CD4-positive, alpha-beta T cell treated with Interleukin-10 for 1 hour (primary cell): ENCODE data around the gene SNRNP70.

Experiments
- DNase-seq: peaks from one replicate; pipeline ENCODE4 v3.0.0-alpha.2; 2020

SNRNP70 gene

DNA sequence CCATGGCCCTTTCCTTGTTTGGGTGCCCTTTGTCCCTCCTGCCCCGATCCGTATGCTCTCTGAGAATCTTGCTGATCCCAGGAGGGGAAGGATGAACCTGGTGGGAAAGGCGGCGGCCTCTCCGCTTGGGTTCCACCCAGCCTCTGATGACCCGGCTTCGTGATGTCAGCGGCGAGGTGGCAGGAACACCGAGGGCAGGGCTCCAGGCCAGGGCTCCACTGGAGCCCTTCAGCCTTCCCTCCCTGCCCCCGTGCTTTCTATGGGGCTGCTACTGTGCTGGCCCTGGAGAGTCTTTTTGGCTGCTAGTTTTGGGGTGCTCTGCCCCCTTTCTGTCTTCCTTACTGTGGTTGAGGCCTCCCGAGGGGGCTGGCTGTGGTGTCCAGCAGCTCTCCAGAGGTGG, 17.1 kb downstream of the SNRNP70 start:
- no peak for DNase-seq

DNA sequence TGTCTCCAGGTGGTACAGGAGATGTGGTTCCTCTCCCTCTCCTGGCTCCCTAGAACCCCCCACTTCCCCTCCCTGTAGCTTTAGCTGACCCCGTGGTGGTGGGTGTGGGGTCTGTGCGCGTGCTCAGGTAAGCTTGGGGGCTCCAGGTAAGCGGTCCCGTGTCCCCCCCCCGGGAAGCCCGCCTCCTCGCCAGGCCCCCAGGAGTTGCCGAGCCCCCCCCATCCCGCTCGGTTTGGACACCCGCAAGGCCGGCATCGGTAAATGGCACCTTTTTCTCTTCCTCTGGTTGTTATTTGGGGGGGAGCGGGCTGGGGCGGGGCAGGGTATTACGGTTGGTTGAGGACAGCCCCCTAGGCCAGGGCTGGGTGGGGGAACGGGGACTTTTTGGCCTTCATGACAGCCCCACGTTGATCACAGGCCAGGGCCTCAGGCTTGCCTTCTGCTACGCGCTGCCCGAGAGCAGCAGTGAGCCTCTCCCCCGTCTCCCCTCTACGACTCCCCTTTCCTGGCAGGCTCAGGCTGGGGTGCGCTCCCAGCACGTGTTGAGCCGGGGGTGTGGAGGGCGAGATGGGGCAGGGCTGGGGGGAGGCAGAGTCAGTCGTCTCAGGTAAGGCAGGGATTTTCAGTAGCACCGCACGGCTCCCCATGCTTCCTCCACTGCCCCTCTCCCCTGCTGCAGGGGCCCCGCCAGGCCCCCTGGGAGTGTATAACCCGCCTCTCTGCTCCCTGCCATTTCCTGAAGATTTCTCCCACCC, 18.3 kb downstream of the SNRNP70 start:
- no peak for DNase-seq

DNA sequence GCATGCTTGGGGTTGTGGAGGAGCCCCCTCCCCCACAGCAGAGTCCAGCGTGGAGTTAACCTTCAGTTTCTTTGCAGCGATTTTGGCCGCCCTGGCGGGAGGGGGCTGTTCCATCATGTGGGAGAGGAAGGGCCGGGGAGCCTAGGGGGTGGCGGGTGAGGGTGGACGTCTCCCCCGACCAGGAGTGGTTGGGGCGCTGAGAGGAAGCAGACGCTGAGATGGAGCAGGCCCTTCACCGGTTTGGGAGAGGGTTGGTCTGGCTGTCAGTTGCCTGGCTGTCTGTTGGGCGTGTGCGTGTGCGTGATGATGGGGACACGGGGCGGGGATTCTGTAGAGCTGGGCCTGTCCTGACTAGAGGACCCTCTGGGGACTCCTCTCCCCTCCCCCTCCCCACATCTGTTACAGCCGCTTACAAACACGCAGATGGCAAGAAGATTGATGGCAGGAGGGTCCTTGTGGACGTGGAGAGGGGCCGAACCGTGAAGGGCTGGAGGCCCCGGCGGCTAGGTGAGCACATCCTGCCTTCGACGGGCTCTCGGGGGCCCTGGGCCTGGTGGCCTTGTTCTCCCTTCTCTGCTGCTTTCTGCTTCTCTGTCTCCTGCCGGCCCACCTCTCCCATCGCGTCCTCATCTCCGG, 19.1 kb downstream of the SNRNP70 start:
- no peak for DNase-seq

DNA sequence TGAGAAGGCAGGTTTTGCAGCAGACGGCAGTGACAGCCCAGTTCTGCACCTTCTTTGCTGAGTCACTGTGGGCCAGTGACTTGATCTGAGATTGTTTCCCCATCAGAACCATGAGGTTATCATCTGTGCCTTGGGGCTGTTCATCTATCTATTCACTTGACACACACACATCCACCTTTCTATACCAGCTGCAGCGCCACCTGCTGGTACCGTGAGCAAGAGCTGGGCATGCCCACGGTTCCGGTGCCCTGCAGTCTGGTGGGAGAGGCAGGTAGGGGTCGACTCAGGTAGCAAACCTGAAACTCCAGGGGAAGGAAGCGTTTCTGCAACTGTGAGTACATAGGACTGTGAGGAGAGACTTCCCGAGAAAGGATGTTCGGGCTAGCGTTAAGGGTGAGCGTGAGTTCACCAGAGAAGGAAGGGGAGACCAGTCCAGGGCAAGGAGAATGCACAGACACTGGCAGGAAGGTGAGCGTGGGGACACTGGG, 21.4 kb downstream of the SNRNP70 start:
- DNase-seq: peak; percentile 73

DNA sequence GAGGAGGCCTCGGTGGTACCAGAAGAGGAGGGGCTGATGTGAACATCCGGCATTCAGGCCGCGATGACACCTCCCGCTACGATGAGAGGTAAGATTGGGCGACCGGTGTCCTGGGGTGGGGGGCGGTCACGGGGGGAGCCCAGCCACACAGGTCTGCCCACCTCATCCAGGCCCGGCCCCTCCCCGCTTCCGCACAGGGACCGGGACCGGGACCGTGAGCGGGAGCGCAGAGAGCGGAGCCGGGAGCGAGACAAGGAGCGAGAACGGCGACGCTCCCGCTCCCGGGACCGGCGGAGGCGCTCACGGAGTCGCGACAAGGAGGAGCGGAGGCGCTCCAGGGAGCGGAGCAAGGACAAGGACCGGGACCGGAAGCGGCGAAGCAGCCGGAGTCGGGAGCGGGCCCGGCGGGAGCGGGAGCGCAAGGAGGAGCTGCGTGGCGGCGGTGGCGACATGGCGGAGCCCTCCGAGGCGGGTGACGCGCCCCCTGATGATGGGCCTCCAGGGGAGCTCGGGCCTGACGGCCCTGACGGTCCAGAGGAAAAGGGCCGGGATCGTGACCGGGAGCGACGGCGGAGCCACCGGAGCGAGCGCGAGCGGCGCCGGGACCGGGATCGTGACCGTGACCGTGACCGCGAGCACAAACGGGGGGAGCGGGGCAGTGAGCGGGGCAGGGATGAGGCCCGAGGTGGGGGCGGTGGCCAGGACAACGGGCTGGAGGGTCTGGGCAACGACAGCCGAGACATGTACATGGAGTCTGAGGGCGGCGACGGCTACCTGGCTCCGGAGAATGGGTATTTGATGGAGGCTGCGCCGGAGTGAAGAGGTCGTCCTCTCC, 22.6 kb downstream of the SNRNP70 start:
- no peak for DNase-seq

DNA sequence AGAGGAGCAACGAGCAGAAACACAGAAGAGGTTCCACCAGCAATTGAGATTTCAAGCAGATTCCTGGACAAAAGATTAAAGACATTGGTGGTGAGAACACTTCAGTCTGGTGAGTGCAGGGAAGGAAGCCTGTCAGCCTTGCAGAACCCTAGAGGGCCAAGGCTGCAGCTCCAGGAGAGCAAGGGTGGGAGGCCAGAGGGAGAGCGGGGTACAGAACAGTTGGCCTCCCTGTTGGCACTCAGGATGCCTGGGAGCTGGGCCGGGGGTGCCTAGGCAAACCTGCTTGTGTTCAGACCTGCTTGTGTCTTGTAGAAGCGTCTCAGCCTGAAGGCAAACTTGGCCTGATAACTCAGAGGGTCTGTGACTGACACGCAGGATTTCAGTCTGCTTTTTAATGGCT, 23.8 kb downstream of the SNRNP70 start:
- DNase-seq: no peak

DNA sequence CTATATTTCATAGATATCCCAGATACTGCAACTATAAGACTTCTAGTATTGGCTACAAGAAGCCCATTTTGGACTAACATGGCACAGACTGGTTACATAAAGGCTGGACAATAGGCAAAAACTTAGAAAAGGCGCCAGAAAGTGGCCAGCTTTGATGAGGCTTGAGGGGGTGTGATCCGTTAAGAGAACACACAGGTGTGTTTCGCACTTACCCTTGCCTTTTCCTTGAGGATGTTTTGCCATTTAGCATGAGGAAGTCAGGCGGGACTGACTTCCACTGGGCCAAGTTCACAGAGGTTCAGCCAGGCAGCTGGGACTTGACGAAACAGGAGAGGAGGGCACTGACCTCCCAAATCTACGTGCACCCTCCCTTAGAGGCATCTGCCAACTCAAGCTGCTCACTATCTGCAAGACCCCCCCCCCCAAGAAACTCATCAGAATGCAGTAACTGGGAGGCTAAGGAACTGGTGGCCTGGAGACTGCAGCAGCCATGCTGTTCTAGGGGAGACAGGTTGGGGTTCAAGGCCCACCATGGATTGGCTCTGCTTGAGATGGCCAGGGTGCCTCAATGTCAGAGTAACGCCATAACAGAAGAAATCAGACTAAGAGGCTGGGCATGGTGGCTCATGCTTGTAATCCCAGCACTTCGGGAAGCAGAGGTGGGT, 24.4 kb downstream of the SNRNP70 start:
- no peak for DNase-seq

DNA sequence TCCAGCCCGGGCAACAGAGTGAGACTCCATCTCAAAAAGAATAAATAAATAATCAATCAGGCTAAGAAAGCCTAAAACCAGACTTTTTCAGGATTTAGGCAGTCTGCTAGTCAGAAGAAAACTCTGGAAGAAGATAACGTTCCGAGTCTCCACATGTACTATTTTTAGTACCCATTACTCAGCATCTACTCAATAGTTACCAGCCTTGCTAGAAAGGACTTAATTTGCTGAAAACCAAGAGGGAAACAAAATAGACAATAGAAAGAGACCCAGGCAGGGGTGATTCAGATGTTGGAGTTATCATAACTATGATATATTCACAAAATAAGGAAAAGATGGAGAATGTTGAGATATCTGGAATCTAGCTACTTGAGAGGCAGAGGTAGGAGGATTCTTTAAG, 25.3 kb downstream of the SNRNP70 start:
- DNase-seq: no peak

DNA sequence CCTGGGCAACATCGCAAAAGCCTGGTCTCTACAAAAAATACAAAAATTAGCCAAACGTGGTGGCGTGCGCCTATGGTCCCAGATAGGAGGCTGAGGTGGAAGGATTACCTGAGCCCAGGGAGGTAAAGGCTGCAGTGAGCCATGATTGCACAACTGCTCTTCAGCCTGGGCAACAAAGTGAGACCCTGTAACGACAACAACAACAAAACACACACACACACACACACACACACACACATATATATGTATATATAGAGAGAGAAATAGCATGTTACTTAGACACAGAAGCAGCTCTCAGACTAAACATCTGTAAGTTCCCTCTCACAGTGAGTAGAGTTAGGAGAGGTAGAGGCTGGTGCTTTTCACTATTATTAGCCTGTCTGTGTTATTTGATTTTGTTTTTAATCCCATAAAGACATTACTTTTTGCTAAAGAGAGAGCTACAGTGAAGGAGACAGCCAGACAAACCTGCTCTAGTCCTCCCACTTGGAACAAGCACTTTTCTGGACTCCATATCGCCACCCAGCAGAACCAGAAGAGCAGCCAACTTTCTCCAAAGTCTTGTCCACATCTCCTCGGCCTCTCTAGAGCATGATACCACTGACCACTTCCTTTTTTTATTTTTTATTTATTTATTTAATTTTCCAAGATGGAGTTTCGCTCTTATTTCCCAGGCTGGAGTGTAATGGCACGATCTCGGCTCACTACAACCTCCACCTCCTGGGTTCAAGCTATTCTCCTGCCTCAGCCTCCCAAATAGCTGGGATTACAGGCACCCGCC, 26.2 kb downstream of the SNRNP70 start:
- DNase-seq: no peak

DNA sequence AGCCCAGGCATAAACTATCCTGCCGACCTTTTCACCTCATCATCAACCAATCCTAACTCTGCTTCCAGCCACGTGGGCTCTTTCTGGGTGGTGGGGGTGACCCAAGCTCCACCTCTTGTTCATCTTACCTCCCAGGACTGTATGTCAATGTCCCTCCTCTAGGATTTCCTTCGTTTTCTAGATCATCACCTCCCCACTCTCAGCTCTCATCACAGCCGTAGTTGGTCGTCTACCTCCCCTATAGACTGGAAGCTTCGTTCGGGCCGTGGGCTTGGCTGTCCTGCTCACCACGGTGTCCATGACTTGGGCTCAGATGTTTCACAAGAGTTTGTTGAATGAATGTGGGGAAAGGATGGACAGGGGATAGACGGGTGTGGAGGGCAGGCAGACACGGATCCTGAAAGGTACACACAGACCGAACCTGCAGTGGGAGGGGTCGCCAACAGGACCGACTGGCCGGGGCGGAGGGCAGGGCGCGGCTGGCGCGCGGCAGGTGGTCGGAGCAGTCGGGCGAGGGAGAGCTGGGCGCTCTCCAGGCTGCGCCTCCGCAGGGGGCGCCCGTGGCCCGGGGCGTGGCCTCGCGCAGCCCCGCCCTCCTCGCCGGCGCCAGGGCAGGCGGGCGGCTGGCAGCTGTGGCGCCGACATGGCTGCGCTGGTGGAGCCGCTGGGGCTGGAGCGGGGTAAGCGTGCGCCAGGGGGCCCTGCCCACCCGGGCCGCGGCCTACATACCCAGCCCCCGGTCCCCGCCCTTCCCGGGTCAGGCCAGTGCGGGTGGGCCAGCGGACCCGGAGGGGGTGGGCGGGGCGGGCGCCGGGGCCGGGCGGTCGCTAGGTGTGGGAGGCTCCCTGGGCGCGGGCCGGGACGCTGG, 28.7 kb downstream of the SNRNP70 start, which contains the start of gene LIN7B:
Gene LIN7B, plus strand, starts transcription at position 609 of the 868 bp plus-strand sequence. Its CDS starts 35 bp downstream, at position 644.
- DNase-seq: peak; percentile 82

DNA sequence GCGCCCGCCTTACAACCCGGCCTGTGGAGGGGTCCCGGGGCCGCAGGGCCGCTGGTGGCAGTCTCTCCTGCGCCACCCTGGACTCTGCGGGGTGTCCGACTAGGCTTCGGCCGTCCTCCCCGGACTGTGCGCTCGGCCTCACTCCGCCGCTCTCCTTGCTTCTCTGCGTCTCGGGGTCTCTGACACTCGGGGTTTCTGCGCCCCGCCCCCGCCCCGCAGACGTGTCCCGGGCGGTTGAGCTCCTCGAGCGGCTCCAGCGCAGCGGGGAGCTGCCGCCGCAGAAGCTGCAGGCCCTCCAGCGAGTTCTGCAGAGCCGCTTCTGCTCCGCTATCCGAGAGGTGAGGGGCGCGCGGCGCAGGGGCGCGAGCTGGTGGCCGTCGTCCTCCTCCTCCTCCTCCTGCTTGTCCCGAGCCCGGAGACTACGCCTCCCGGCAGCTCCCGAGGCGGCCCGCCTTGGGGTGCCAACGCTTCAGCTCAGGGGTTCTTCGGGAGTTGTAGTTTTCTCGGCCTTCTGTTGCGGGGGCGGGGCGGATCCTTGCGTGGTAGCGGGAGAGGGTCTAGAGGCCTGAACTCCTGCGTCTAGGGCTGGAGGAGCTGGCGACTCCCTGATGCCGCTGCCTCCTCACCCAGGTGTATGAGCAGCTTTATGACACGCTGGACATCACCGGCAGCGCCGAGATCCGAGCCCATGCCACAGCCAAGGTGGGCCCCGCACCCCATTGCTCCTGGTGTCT, 29.5 kb downstream of the SNRNP70 start:
- peak; percentile 60 for DNase-seq

DNA sequence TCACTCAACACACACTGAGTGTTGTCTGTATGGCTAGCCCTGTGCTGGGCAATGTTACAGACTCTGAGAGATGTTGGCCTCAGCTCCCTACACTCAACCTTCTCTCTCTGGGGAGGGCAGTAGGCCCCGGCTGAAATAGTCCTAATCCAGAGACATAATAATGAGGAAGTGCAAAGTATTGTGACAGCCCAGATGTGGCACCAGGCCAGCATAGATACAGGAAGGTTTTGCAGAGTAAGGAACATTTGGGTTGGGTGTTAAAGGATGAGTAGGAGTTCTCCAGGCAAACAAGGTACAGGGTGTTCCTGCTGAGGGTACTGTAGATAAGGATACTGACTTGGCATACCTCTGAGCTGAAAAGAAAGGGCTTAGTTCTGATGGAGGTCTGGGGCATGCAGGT, 31.3 kb downstream of the SNRNP70 start:
- no peak for DNase-seq

DNA sequence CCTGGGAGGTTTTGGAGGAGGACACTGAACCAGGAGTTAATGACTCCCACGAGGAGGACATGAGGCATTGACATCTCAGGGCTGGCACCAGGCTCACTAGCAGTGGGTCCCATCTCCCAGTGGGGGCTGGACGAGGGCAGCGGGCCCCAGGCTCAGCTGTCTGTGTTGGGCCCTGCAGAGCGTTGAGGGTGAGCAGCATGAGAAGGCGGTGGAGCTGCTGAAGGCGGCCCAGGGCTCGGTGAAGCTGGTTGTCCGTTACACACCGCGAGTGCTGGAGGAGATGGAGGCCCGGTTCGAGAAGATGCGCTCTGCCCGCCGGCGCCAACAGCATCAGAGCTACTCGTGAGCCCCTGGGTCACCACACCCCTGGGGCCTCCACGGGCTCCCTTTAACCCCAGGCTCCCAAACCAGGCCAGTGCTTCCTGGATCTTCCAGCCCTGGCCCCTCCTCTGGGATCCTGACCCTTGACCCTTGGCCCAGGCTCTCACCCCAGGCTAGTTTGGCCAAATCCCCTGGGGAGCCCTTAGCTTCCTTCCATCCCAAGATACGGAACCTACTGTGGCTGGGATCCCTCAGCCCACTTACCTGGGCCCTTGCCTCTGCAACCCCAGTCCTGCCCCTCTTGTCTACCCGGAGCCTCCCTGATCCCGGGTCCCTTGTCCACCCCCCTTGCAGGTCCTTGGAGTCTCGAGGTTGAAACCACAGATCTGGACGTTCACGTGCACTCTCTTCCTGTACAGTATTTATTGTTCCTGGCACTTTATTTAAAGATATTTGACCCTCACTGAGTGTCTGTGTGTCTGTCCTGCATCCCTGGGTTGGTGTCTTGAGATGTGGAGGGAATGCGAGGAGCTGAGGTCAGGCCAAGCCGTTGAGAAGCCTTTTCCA, 32.7 kb downstream of the SNRNP70 start:
- DNase-seq: no peak

DNA sequence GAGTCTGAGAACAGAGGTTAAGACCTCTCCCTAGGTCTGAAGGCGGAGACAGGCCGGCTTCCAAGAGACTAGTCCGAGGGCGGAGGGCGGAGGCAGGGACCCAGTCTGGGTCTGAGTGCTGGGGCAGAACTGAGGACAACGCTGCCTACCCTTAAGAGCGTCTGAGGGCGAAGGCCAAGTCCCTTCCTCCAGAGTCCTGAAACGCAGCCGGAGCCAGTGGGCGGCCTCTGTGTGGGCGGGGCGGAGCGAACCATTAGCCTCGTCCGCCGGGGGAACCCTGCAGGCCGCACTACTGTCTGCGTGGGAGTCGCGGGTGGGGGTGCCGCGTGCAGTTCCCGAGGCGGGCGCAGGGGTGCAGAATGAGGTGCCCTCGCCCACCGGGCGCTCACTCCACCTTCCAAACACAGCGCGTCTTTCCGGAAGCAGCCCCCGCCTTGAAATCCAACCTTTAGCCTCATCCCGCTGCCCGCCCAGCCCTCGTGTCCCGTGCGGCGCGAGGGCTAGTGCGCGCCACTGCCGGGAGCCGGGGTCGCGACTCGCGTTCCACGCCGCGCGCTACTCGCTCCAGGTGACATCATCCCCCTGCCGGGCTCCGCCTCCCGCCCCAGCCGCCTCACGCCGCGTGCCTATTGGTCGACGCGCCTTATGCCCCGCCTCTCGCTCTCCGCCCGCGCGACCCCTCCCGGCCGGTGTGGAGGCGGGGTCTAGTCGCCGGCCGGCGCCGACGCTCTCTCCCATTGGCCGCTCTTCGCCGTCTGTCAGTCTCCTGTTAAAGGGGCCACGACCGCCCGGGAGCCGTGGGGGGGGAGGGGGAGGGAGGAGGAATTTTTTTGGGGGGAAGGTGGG, 33.5 kb downstream of the SNRNP70 start, which contains the start of gene C19orf73:
Gene C19orf73, minus strand, starts transcription at position 579 of the 846 bp plus-strand sequence. Its CDS starts 121 bp downstream, at position 458.
- peak; percentile 97 for DNase-seq

DNA sequence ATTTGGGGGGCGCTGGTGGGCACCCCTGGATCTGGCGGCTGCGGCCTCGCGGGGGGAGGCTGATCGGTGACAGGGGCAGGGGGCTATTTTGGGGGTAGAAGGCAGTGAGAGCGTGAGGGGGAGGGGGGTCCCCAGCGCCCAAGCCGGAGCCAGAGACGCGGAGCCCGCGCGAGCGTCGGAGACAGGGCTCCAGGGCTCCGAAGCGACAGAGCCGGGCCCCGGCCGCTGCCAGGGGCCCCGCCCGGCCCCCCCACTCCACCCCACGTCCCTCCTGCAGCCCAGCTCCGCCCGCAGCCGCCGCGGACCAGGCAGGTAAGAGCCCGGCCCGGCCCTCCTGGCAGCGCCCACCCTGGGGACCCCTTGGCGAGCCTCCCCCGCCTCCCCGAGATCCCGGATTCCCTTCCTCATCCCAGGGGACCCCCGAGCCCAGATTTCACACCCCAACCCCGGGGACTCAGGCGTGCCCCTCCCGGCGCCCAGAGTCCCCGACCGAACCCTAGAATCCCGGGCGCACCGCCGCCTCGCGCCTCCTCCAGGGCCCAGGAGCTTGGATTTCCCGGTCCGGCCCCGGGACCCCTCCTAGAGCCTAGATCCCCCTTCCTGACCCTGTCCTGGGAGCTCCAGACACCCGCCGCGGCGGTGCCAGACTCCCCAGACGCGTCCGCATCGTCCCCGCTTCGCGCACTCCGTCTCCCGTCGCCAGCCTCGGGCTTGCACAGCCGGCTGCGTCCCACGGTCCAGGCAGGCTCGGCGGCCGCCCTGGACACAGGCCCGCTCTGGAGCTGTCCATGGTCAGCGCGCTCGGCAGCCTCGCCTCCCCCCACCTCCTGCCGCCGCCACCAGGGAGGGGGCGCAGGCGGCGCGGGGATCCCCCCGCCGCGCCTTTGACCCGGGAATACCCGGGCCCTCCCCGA, 34.4 kb downstream of the SNRNP70 start, which contains the start of gene PPFIA3:
Gene PPFIA3, plus strand, starts transcription at position 134 of the 914 bp plus-strand sequence. CDS start 8,330 bp downstream, outside the sequence.
- DNase-seq: peak; percentile 26

DNA sequence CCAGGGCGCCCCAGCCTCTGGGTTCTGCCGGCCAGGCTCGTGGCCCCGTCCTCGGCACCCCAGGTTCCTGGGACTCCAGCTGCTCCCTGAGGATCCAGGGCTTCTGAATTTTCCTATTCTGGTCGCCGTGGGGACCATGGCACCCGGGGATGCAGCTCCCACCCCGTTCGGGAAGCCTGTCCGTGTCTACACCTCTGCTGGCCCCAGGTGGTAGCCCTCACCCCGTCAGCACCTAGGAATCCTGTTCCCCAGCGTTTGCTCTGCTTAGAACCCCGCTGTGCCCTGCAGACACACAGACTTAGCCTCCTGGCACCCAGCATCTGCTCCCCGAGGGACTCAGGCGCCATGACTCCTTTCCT, 35.1 kb downstream of the SNRNP70 start:
- DNase-seq: no peak

DNA sequence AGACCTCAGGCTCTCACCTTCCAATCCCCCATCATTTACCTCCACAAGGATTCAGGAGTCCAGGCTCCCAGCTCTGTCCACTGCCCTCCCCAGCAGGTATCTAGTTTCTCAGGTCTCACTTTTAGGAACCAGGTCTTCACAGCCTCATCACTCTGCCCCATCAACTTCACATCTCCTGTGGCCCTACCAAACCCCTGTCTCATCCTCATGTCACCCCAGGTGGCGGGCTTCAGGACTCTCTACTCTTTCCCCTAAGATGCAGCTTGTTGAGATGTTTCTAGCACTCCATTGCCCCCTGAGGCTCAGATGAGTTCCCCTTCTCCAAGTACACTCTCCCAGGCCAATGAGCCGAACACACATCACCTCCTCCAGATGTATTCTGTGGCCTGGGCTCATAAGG, 35.6 kb downstream of the SNRNP70 start:
- no peak for DNase-seq
